HepG2 (cell line): ENCODE data around the gene SLX9. TPM values are rescaled to one million over a fixed set of nuclear protein-coding genes. Genes with fewer than 3 reads are reported as not detected.

Experiments
- ATAD3A ChIP-seq: sonication (generic); formaldehyde crosslinking; IDR thresholded peaks from 2 replicates; pipeline ENCODE4 v1.4.0; 2020; ENCODE audit warnings: missing genetic modification reagents
- ATRX ChIP-seq: sonication (generic); formaldehyde crosslinking; IDR thresholded peaks from 2 replicates; pipeline ENCODE4 v1.4.0; 2020; ENCODE audit warnings: missing genetic modification reagents, borderline replicate concordance
- EEA1 ChIP-seq: sonication (generic); formaldehyde crosslinking; IDR thresholded peaks from 2 replicates; pipeline ENCODE4 v1.5.1; 2020; ENCODE audit warnings: mild to moderate bottlenecking, missing genetic modification reagents, borderline replicate concordance
- IRF2 ChIP-seq: IDR thresholded peaks from 2 replicates; pipeline ENCODE4 v1.6.1; 2018; ENCODE audit warnings: missing genetic modification reagents, missing compliant biosample characterization
- JUN ChIP-seq: sonication (generic); formaldehyde crosslinking; IDR thresholded peaks from 2 replicates; pipeline ENCODE4 v1.4.0; 2020; ENCODE audit warnings: mild to moderate bottlenecking, missing genetic modification reagents
- KLF15 ChIP-seq: sonication (generic); formaldehyde crosslinking; IDR thresholded peaks from 2 replicates; pipeline ENCODE4 v1.8.1; 2023; ENCODE audit warnings: borderline replicate concordance, mild to moderate bottlenecking, inconsistent platforms, missing genetic modification reagents, mixed read lengths
- MED1 ChIP-seq: sonication (generic); formaldehyde crosslinking; IDR thresholded peaks from 2 replicates; pipeline ENCODE4 v1.4.0; 2020; ENCODE audit warnings: missing genetic modification reagents
- SIX1 ChIP-seq: sonication (generic); formaldehyde crosslinking; IDR thresholded peaks from 2 replicates; pipeline ENCODE4 v1.4.0; 2020; ENCODE audit warnings: missing genetic modification reagents, borderline replicate concordance
- SNAI1 ChIP-seq: sonication (generic); formaldehyde crosslinking; IDR thresholded peaks from 2 replicates; pipeline ENCODE4 v1.5.0; 2020; ENCODE audit warnings: mild to moderate bottlenecking, missing genetic modification reagents, borderline replicate concordance
- SNRNP70 ChIP-seq: fragments of 200-400 bp; formaldehyde crosslinking; IDR thresholded peaks from 2 replicates; pipeline ENCODE4 v1.6.1; 2017; ENCODE audit warnings: mild to moderate bottlenecking, low read depth, low read length, moderate library complexity
- SRY ChIP-seq: sonication (generic); formaldehyde crosslinking; IDR thresholded peaks from 2 replicates; pipeline ENCODE4 v1.8.0; 2022; ENCODE audit warnings: mild to moderate bottlenecking, missing genetic modification reagents
- YEATS2 ChIP-seq: sonication (generic); formaldehyde crosslinking; IDR thresholded peaks from 2 replicates; pipeline ENCODE4 v1.4.0; 2020; ENCODE audit warnings: missing genetic modification reagents, borderline replicate concordance
- ZNF205 ChIP-seq: IDR thresholded peaks from 2 replicates; pipeline ENCODE4 v1.6.1; 2018; ENCODE audit warnings: missing biosample characterization, missing genetic modification reagents
- ZNF24 ChIP-seq: fragments of 450-650 bp; IDR thresholded peaks from 2 replicates; pipeline ENCODE4 v1.6.1; 2017; ENCODE audit warnings: antibody characterized with exemption, mild to moderate bottlenecking
- polyA plus RNA-seq, 8 experiments: library from polyadenylated mRNA; depleted of rRNA in 3 of 8; stranded (reverse) in 7 of 8; unstranded in 1 of 8; fragments of >200 nt; fragmentation: Illumina TruSeq in 4 of 8; extraction: Trizol in 4 of 8; gene quantifications; 2 replicates each; pipeline versions ENCODE4 v1.2.1 to v1.2.3, GENCODE V29; 2011 to 2016; ENCODE audit warnings: low read depth in 4 of 8, missing spikeins in 1 of 8, mixed read lengths in 1 of 8; ENCODE audit not compliant: insufficient read depth in 1 of 8
- total RNA-seq, 5 experiments: library from RNA; depleted of rRNA; stranded (reverse); fragments of >200 nt; fragmentation: Illumina TruSeq; extraction: Trizol; gene quantifications; 2 replicates each; pipeline ENCODE4 v1.2.3, GENCODE V29; 2016; ENCODE audit warnings: low read depth in 1 of 5
- TF ChIP-seq, protein P1 (sequence below): sonication (generic); formaldehyde crosslinking; IDR thresholded peaks from 2 replicates; pipeline ENCODE4 v1.4.0; 2020; ENCODE audit warnings: mild to moderate bottlenecking, missing genetic modification reagents
- TF ChIP-seq, protein P2 (sequence below): sonication (generic); formaldehyde crosslinking; IDR thresholded peaks from 2 replicates; pipeline ENCODE4 v1.5.0; 2020; ENCODE audit warnings: missing genetic modification reagents
- TF ChIP-seq, protein P3 (sequence below): fragments of 450-650 bp; IDR thresholded peaks from 2 replicates; pipeline ENCODE4 v1.6.1; 2016
- TF ChIP-seq, protein P4 (sequence below): sonication (generic); formaldehyde crosslinking; IDR thresholded peaks from 2 replicates; pipeline ENCODE4 v1.8.0; 2023; ENCODE audit warnings: mild to moderate bottlenecking, missing genetic modification reagents
- TF ChIP-seq, protein P5 (sequence below): sonication (generic); formaldehyde crosslinking; IDR thresholded peaks from 2 replicates; pipeline ENCODE4 v1.8.0; 2022; ENCODE audit warnings: mild to moderate bottlenecking, missing genetic modification reagents, borderline replicate concordance

The SLX9 gene
- total and polyA plus RNA-seq, 2 of the 13 experiments (the other 11 are each of a cell fraction or from before 2014, with no cell fraction given), result 21.0 to 47.1 TPM

DNA sequence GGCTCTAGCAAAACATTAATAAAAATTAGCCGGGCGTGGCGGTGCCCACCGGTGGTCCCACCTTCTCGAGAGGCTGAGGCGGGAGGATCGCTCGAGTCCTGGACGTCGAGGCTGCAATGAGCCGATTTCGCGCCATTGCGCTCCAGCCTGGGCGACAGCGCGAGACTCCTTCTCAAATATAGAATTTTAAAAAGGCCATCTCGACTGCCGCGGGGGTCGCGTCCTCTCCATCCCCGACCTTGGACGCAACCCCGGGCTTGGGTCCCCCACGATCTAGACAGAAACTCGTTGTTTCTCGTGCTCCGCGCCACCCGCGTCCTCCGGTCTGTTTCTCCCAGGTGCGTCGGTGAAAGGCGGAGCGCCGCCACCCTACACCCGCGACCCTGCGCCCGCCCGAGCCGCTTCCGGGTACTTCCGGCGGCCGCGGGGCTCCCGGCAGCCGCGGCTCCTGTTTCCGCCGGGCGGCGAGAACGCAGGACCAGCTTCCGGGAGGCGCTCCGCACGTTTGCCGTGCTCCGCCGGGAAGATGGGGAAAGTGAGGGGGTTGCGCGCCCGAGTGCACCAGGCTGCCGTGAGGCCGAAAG, at the start of gene SLX9 (continued):
- TF ChIP-seq, protein P1, sequence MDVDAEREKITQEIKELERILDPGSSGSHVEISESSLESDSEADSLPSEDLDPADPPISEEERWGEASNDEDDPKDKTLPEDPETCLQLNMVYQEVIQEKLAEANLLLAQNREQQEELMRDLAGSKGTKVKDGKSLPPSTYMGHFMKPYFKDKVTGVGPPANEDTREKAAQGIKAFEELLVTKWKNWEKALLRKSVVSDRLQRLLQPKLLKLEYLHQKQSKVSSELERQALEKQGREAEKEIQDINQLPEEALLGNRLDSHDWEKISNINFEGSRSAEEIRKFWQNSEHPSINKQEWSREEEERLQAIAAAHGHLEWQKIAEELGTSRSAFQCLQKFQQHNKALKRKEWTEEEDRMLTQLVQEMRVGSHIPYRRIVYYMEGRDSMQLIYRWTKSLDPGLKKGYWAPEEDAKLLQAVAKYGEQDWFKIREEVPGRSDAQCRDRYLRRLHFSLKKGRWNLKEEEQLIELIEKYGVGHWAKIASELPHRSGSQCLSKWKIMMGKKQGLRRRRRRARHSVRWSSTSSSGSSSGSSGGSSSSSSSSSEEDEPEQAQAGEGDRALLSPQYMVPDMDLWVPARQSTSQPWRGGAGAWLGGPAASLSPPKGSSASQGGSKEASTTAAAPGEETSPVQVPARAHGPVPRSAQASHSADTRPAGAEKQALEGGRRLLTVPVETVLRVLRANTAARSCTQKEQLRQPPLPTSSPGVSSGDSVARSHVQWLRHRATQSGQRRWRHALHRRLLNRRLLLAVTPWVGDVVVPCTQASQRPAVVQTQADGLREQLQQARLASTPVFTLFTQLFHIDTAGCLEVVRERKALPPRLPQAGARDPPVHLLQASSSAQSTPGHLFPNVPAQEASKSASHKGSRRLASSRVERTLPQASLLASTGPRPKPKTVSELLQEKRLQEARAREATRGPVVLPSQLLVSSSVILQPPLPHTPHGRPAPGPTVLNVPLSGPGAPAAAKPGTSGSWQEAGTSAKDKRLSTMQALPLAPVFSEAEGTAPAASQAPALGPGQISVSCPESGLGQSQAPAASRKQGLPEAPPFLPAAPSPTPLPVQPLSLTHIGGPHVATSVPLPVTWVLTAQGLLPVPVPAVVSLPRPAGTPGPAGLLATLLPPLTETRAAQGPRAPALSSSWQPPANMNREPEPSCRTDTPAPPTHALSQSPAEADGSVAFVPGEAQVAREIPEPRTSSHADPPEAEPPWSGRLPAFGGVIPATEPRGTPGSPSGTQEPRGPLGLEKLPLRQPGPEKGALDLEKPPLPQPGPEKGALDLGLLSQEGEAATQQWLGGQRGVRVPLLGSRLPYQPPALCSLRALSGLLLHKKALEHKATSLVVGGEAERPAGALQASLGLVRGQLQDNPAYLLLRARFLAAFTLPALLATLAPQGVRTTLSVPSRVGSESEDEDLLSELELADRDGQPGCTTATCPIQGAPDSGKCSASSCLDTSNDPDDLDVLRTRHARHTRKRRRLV (CRISPR knock-in tag), result no peak
- TF ChIP-seq, protein P2, sequence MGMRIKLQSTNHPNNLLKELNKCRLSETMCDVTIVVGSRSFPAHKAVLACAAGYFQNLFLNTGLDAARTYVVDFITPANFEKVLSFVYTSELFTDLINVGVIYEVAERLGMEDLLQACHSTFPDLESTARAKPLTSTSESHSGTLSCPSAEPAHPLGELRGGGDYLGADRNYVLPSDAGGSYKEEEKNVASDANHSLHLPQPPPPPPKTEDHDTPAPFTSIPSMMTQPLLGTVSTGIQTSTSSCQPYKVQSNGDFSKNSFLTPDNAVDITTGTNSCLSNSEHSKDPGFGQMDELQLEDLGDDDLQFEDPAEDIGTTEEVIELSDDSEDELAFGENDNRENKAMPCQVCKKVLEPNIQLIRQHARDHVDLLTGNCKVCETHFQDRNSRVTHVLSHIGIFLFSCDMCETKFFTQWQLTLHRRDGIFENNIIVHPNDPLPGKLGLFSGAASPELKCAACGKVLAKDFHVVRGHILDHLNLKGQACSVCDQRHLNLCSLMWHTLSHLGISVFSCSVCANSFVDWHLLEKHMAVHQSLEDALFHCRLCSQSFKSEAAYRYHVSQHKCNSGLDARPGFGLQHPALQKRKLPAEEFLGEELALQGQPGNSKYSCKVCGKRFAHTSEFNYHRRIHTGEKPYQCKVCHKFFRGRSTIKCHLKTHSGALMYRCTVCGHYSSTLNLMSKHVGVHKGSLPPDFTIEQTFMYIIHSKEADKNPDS (CRISPR knock-in tag), result no peak
- TF ChIP-seq ZNF24 (peak; percentile 69; the same call in 1 of the 2 replicates), MED1 (CRISPR knock-in tag) (peak; percentile 82), KLF15 (CRISPR knock-in tag) (no peak), JUN (CRISPR knock-in tag) (no peak), ATAD3A (CRISPR knock-in tag) (peak; percentile 23; the same call in 1 of the 2 replicates), ATRX (CRISPR knock-in tag) (no peak), YEATS2 (peak; percentile 92), IRF2 (CRISPR knock-in tag) (peak; percentile 60; the same call in 1 of the 2 replicates), EEA1 (CRISPR knock-in tag) (no peak), SIX1 (CRISPR knock-in tag) (0 out of 2 replicates have a peak, but pooled peaks have one; percentile 16), SNAI1 (CRISPR knock-in tag) (no peak), ZNF205 (CRISPR knock-in tag) (peak; percentile 94), SRY (peak; percentile 8; the same call in 1 of the 2 replicates), SNRNP70 (no peak)
- TF ChIP-seq, protein P3, sequence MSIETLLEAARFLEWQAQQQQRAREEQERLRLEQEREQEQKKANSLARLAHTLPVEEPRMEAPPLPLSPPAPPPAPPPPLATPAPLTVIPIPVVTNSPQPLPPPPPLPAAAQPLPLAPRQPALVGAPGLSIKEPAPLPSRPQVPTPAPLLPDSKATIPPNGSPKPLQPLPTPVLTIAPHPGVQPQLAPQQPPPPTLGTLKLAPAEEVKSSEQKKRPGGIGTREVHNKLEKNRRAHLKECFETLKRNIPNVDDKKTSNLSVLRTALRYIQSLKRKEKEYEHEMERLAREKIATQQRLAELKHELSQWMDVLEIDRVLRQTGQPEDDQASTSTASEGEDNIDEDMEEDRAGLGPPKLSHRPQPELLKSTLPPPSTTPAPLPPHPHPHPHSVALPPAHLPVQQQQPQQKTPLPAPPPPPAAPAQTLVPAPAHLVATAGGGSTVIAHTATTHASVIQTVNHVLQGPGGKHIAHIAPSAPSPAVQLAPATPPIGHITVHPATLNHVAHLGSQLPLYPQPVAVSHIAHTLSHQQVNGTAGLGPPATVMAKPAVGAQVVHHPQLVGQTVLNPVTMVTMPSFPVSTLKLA, result no peak; the same call in 1 of the 2 replicates
- TF ChIP-seq, protein P4, sequence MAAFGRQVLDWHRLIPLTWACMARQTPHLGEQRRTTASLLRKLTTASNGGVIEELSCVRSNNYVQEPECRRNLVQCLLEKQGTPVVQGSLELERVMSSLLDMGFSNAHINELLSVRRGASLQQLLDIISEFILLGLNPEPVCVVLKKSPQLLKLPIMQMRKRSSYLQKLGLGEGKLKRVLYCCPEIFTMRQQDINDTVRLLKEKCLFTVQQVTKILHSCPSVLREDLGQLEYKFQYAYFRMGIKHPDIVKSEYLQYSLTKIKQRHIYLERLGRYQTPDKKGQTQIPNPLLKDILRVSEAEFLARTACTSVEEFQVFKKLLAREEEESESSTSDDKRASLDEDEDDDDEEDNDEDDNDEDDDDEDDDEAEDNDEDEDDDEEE, result no peak
- TF ChIP-seq, protein P5, sequence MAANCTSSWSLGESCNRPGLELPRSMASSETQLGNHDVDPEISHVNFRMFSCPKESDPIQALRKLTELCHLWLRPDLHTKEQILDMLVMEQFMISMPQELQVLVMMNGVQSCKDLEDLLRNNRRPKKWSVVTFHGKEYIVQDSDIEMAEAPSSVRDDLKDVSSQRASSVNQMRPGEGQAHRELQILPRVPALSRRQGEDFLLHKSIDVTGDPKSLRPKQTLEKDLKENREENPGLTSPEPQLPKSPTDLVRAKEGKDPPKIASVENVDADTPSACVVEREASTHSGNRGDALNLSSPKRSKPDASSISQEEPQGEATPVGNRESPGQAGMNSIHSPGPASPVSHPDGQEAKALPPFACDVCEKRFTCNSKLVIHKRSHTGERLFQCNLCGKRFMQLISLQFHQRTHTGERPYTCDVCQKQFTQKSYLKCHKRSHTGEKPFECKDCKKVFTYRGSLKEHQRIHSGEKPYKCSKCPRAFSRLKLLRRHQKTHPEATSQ (CRISPR knock-in tag), result no peak
